K562 (cell line): ENCODE data around the gene NUSAP1. TPM values are rescaled to one million over a fixed set of nuclear protein-coding genes. Genes with fewer than 3 reads are reported as not detected.
A peak's percentile ranks its signal among the peaks of the same experiment; 100 is the strongest.

ENCODE experiments used
- CC2D1A ChIP-seq: fragments of 450-650 bp; IDR thresholded peaks from 2 replicates; pipeline ENCODE4 v1.6.1; 2017; ENCODE audit warnings: mild to moderate bottlenecking
- E2F1 ChIP-seq: sonication (generic); formaldehyde crosslinking; IDR thresholded peaks from 2 replicates; pipeline ENCODE4 v1.8.1; 2023; ENCODE audit warnings: mild to moderate bottlenecking, missing genetic modification reagents, moderate library complexity
- ELF1 ChIP-seq: fragments of 200-800 bp; sonication (Bioruptor generic); IDR thresholded peaks from 2 replicates; pipeline ENCODE4 v1.6.1; 2016; ENCODE audit warnings: missing genetic modification characterization, missing compliant biosample characterization
- FOXM1 ChIP-seq, 2 experiments: fragments of 450-650 bp in 1 of 2; sonication (generic) in 1 of 2; formaldehyde crosslinking in 1 of 2; IDR thresholded peaks; 2 replicates each; pipeline versions ENCODE4 v1.6.1 to v1.9.0; 2017 to 2022; ENCODE audit warnings: low read depth in 2 of 2, mild to moderate bottlenecking in 2 of 2, missing genetic modification reagents in 1 of 2, moderate library complexity in 1 of 2
- FOXP4 ChIP-seq: sonication (generic); formaldehyde crosslinking; IDR thresholded peaks from 2 replicates; pipeline ENCODE4 v1.8.0; 2022; ENCODE audit warnings: mild to moderate bottlenecking, missing genetic modification reagents, borderline replicate concordance
- MCM5 ChIP-seq: fragments of 450-650 bp; IDR thresholded peaks from 2 replicates; pipeline ENCODE4 v1.6.1; 2016; ENCODE audit warnings: low read depth
- MYNN ChIP-seq, 2 experiments: sonication (generic); formaldehyde crosslinking in 1 of 2; IDR thresholded peaks; 2 replicates each; pipeline versions ENCODE4 v1.5.0 to v1.6.1; 2016 to 2020; ENCODE audit warnings: antibody characterized with exemption in 1 of 2, missing genetic modification reagents in 1 of 2
- OTX1 ChIP-seq: fragments of 450-650 bp; formaldehyde crosslinking; IDR thresholded peaks from 2 replicates; pipeline ENCODE4 v1.4.0; 2022; ENCODE audit warnings: mild to moderate bottlenecking
- RBM15 ChIP-seq: fragments of 200-400 bp; formaldehyde crosslinking; IDR thresholded peaks from 2 replicates; pipeline ENCODE4 v1.6.1; 2018; ENCODE audit warnings: mild to moderate bottlenecking, low read length, moderate library complexity; ENCODE audit not compliant: insufficient read depth
- RERE ChIP-seq: sonication (generic); formaldehyde crosslinking; IDR thresholded peaks from 2 replicates; pipeline ENCODE4 v1.8.0; 2023; ENCODE audit warnings: missing genetic modification reagents, mild to moderate bottlenecking, borderline replicate concordance
- TAF7 ChIP-seq: fragments of 450-650 bp; IDR thresholded peaks from 2 replicates; pipeline ENCODE4 v1.6.1; 2016; ENCODE audit warnings: missing genetic modification characterization, missing compliant biosample characterization
- ZC3H8 ChIP-seq: fragments of 450-650 bp; IDR thresholded peaks from 2 replicates; pipeline ENCODE4 v1.6.1; 2017
- ZNF232 ChIP-seq: sonication (generic); formaldehyde crosslinking; IDR thresholded peaks from 2 replicates; pipeline ENCODE4 v1.8.0; 2022; ENCODE audit warnings: mild to moderate bottlenecking, missing genetic modification reagents
- ZNF592 ChIP-seq: fragments of 450-650 bp; IDR thresholded peaks from 2 replicates; pipeline ENCODE4 v1.6.1; 2017; ENCODE audit warnings: antibody characterized with exemption, mild to moderate bottlenecking
- ZNF695 ChIP-seq: fragments of 450-650 bp; formaldehyde crosslinking; IDR thresholded peaks from 2 replicates; pipeline ENCODE4 v1.4.0; 2020; ENCODE audit warnings: mild to moderate bottlenecking, moderate library complexity
- polyA plus RNA-seq, 8 experiments: library from polyadenylated mRNA; depleted of rRNA in 4 of 8; stranded (reverse) in 5 of 8; unstranded in 3 of 8; fragments of >200 nt; fragmentation: Nextera tagmentation in 2 of 8; fragmentation: Illumina TruSeq in 1 of 8; extraction: Ambion mirVana in 2 of 8; extraction: Trizol in 1 of 8; gene quantifications; 2 replicates each; pipeline versions ENCODE4 v1.2.1 to v1.2.3, GENCODE V29; 2011 to 2014; ENCODE audit warnings: inconsistent platforms in 1 of 8, missing spikeins in 1 of 8
- total RNA-seq, 7 experiments: library from RNA; depleted of rRNA in 6 of 7; stranded (reverse); fragments of >200 nt in 6 of 7; fragmentation: Illumina TruSeq in 2 of 7; extraction: Trizol in 2 of 7; gene quantifications; 2 replicates each; pipeline versions ENCODE4 v1.2.1 to v1.2.3, GENCODE V29; 2011 to 2021; ENCODE audit warnings: low replicate concordance in 1 of 7

Gene NUSAP1
- total and polyA plus RNA-seq, 9 of the 15 experiments (the other 6 are each of a cell fraction or from before 2014, with no cell fraction given), result 119 to 266 (median 227) TPM

GRCh38 chr15:41333026-41333562 lies 413 bp downstream of the NUSAP1 start (continued):
- TF ChIP-seq E2F1 (CRISPR knock-in tag), result 0 out of 2 replicates have a peak, but pooled peaks have one; percentile 57
- no peak for TF ChIP-seq CC2D1A
- peak; percentile 84 for TF ChIP-seq TAF7 (tag)
- TF ChIP-seq MYNN (IDR thresholded peaks at IDR 0.05), result no peak
- TF ChIP-seq MYNN (CRISPR knock-in tag; IDR thresholded peaks at IDR 0.05), result no peak
- TF ChIP-seq RBM15, result no peak
- 0 out of 2 replicates have a peak, but pooled peaks have one; percentile 53 for TF ChIP-seq FOXP4 (CRISPR knock-in tag)
- no peak for TF ChIP-seq ELF1 (tag)
- no peak for TF ChIP-seq ZNF695 (CRISPR knock-in tag)
- no peak for TF ChIP-seq ZNF592
- no peak for TF ChIP-seq FOXM1 (IDR thresholded peaks at IDR 0.05; ENCODE audit: low read depth)
- TF ChIP-seq FOXM1 (CRISPR knock-in tag; IDR thresholded peaks at IDR 0.05; ENCODE audit: low read depth), result no peak
- no peak for TF ChIP-seq MCM5
- no peak for TF ChIP-seq OTX1 (CRISPR knock-in tag)
- TF ChIP-seq ZNF232 (CRISPR knock-in tag), result no peak
- TF ChIP-seq RERE (CRISPR knock-in tag), result no peak
- TF ChIP-seq ZC3H8, result no peak
